ENCODE measurements around the gene SLC10A7.

Gene SLC10A7

GRCh38 chr4:146299607-146300006 lies 222.1 kb downstream of the SLC10A7 start:
- Histone ChIP-seq H3K9me2 (ENCODE audit: low read depth, low read length) (no peaks in the 10 kb centered on the region), H3K9me3 (ENCODE audit: low read length) (no peaks in the 10 kb centered on the region), H3K4me1 (ENCODE audit: insufficient read depth, low read length, severe bottlenecking) (no peaks in the 10 kb centered on the region), H3K79me2 (ENCODE audit: insufficient read depth, low read length) (no peaks in the 10 kb centered on the region), H3K9ac (ENCODE audit: low read length) (no peak overlapping the region), H3K4me3 (ENCODE audit: low read depth, low read length, poor library complexity, severe bottlenecking) (no peak overlapping the region), H2AFZ (ENCODE audit: low read length) (no peak overlapping the region), H3K27ac (ENCODE audit: low read depth, low read length, poor library complexity, severe bottlenecking) (no peak overlapping the region), H3F3A (ENCODE audit: insufficient read depth, low read length) (no peaks in the 10 kb centered on the region; the same call in 1 of the 2 replicates), H3K36me3 (ENCODE audit: insufficient read depth, low read length) (no peaks in the 10 kb centered on the region), H4K20me1 (ENCODE audit: insufficient read depth, low read length) (no peaks in the 10 kb centered on the region), H3K4me2 (ENCODE audit: low read length) (no peak overlapping the region), H3K27me3 (ENCODE audit: insufficient read depth, low read length) (no peaks in the 10 kb centered on the region)
- TF ChIP-seq EZH2 (IDR thresholded peaks at IDR 0.05; ENCODE audit: borderline replicate concordance, low read length) (no peak), CTCF (IDR thresholded peaks at IDR 0.05; ENCODE audit: low read length) (no peak)

GRCh38 chr4:146294776-146295175 lies 227.0 kb downstream of the SLC10A7 start:
- Histone ChIP-seq H3K27me3 (ENCODE audit: insufficient read depth, low read length) (no peaks in the 10 kb centered on the region), H3K9me2 (ENCODE audit: low read depth, low read length) (no peaks in the 10 kb centered on the region), H2AFZ (ENCODE audit: low read length) (no peak overlapping the region), H4K20me1 (ENCODE audit: insufficient read depth, low read length) (no peaks in the 10 kb centered on the region), H3K4me2 (ENCODE audit: low read length) (no peak overlapping the region), H3K9me3 (ENCODE audit: low read length) (no peaks in the 10 kb centered on the region), H3K79me2 (ENCODE audit: insufficient read depth, low read length) (no peaks in the 10 kb centered on the region), H3K9ac (ENCODE audit: low read length) (no peak overlapping the region), H3K36me3 (ENCODE audit: insufficient read depth, low read length) (no peaks in the 10 kb centered on the region; the same call in 1 of the 2 replicates), H3K27ac (ENCODE audit: low read depth, low read length, poor library complexity, severe bottlenecking) (no peak overlapping the region), H3F3A (ENCODE audit: insufficient read depth, low read length) (no peaks in the 10 kb centered on the region; the same call in 1 of the 2 replicates), H3K4me1 (ENCODE audit: insufficient read depth, low read length, severe bottlenecking) (no peaks in the 10 kb centered on the region), H3K4me3 (ENCODE audit: low read depth, low read length, poor library complexity, severe bottlenecking) (no peak overlapping the region)
- TF ChIP-seq EZH2 (IDR thresholded peaks at IDR 0.05; ENCODE audit: borderline replicate concordance, low read length) (no peak), CTCF (IDR thresholded peaks at IDR 0.05; ENCODE audit: low read length) (no peak)

- no peak overlapping the region for H2AFZ ChIP-seq (ENCODE audit: low read length)
- no peaks in the 10 kb centered on the region for H3K27me3 ChIP-seq (ENCODE audit: insufficient read depth, low read length)
- H3K4me3 ChIP-seq (ENCODE audit: low read depth, low read length, poor library complexity, severe bottlenecking) = no peak overlapping the region
- no peak overlapping the region for H3K4me2 ChIP-seq (ENCODE audit: low read length)
- H3K9me3 ChIP-seq (ENCODE audit: low read length) = no peaks in the 10 kb centered on the region
- no peaks in the 10 kb centered on the region for H4K20me1 ChIP-seq (ENCODE audit: insufficient read depth, low read length)
- H3F3A ChIP-seq (ENCODE audit: insufficient read depth, low read length) = no peaks in the 10 kb centered on the region; the same call in 1 of the 2 replicates
- no peaks in the 10 kb centered on the region for H3K4me1 ChIP-seq (ENCODE audit: insufficient read depth, low read length, severe bottlenecking)
- no peaks in the 10 kb centered on the region; the same call in 1 of the 2 replicates for H3K36me3 ChIP-seq (ENCODE audit: insufficient read depth, low read length)
- H3K9ac ChIP-seq (ENCODE audit: low read length) = no peak overlapping the region
- no peaks in the 10 kb centered on the region for H3K79me2 ChIP-seq (ENCODE audit: insufficient read depth, low read length)
- H3K27ac ChIP-seq (ENCODE audit: low read depth, low read length, poor library complexity, severe bottlenecking) = no peak overlapping the region
- no peaks in the 10 kb centered on the region for H3K9me2 ChIP-seq (ENCODE audit: low read depth, low read length)
- TF ChIP-seq EZH2 (IDR thresholded peaks at IDR 0.05; ENCODE audit: borderline replicate concordance, low read length) (no peak), CTCF (IDR thresholded peaks at IDR 0.05; ENCODE audit: low read length) (no peak)
Observed at GRCh38 chr4:146292508-146292907, 229.2 kb downstream of the SLC10A7 start.

Measured in OCI-LY1 (cell line).